GM21576 (cell line): ENCODE data around the gene PARM1.

Experiments used
- ATAC-seq: cut with Tn5 transposase; IDR thresholded peaks from one replicate; pipeline ENCODE4 v1.9.1; 2021; ENCODE audit warnings: mild to moderate bottlenecking, moderate library complexity; ENCODE audit not compliant: unreplicated experiment

Gene PARM1

DNA sequence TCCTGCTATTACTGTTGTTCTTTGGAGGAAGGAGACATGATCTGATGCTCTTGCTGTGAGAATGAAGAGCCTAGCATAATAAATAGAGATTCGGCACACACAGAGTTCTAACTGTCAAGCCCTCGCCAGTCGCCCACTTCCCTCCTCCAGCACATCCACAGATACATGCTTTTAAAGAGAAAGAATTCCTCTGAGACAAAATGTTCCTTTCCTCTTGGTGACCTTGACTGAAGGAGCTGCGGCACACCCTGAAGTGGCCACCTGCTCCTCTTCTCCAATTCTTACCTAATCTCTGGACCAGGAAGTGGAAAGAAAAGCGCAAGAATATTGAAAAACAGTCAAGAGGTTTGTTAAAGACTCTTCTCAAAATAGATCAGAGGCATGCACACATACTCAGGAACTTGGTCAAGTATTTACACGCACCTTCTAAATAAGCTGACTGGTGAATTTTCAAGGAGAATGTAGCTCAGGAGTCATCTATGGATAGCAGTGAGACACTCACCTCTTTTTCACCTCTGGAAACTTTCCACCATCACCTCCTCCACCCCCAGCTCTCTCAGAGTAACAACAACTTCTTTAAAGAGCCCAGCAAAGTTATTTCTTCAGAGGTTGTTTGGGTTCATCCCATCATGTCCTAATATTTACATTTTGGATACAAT lies 95.4 kb downstream of the PARM1 start:
- no peak for ATAC-seq

DNA sequence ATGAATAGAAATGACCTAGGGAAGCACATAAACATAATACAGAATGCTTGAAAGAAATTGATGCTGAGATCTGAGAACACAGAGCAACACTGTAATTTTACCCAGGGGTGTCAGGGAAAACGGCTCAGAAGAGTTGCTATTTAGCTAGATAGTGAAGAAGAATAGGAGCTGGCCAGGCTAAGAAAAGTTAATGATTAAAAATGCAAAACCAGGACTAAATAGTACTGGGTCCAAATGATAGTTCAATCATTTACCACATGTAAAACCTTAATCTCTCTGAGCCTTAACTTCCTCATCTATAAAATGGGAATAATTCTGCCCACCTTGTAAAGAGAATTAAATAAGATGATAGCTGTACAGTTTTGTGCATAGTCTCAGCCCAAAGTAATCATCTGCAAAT lies 97.1 kb downstream of the PARM1 start:
- no peak for ATAC-seq

DNA sequence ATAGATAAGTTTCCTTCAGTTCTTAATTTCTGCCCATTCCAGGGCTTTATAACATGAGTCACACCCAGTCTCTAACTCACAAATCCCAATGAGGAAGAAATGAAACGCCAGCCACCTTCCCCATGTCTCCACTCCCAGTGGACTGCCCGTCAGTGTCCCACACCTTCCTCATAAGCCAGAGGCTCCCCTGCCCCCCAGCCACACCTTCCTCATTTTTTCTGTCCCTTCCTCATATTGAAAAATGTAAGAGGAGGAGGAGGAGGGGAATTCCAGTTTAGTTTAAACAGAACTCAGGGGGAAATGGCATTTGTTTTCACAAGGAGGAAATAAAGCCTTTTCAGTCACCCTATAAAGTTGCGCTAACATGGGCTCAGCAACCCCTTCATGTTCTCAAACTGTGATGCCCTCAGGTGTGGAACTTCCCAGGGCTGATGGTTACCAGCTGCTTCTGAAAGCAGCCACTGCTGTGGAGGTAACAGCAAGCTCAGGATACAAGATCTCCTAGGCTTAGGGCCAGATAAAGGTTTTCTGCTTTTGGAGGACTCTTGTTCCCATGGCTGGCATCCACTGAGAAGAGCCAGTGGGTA lies 97.8 kb downstream of the PARM1 start:
- no peak for ATAC-seq

DNA sequence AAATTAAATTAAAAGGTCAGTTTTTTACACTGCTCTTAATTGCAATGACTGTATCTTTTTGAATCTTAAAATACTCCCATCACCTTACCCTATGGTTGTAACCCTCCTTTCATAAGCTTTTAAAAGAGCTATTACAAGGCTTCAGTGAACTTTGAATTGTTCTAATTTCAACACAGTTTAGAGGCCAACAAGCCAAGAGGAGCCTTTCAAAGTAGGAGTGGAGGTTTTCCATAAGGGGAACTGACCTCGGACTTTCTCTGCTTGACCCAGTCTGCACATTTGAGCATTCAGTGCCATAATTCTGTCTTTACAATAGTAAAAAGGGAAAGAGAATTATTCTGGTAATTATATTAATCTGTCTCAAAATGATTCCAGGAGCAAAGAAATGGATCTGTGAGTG lies 98.9 kb downstream of the PARM1 start:
- no peak for ATAC-seq

DNA sequence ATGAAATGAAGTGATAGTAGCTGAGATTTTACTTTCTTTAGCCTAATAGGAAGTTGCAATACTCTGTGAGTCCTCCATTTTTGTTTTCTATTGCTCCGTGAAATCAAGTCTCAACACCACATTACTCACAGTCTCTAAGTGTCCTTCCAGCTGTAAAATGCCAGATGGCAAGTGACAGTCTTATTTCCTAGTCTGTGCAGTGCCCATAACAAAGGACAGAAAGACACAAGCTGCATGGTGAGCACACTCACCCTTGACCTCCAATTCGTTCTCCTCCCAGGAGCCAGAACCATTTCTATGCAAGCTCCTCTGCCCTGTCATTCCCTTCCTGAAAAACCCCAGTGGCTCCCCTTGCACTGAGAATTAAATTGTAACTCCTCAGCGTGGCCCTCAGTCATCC lies 101.6 kb downstream of the PARM1 start:
- no peak for ATAC-seq

DNA sequence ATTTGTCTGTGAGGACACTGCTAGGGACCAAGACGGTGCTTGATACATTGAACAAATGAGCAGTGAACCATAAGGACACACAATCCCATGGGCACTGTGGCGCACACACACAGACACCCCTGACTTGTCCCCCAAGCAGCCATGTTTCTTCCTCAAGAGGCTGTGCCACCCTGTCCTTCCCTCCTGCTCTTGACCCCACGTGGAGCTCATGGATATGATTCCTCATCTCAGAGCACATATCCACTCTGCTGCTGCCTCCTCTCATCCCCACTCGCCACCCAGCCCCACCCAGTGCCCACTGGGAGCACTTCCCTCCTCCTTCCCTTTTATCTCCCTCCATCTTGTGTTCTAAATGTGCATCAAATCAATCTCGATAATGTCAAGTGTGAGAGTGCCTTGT lies 102.4 kb downstream of the PARM1 start:
- ATAC-seq = no peak

DNA sequence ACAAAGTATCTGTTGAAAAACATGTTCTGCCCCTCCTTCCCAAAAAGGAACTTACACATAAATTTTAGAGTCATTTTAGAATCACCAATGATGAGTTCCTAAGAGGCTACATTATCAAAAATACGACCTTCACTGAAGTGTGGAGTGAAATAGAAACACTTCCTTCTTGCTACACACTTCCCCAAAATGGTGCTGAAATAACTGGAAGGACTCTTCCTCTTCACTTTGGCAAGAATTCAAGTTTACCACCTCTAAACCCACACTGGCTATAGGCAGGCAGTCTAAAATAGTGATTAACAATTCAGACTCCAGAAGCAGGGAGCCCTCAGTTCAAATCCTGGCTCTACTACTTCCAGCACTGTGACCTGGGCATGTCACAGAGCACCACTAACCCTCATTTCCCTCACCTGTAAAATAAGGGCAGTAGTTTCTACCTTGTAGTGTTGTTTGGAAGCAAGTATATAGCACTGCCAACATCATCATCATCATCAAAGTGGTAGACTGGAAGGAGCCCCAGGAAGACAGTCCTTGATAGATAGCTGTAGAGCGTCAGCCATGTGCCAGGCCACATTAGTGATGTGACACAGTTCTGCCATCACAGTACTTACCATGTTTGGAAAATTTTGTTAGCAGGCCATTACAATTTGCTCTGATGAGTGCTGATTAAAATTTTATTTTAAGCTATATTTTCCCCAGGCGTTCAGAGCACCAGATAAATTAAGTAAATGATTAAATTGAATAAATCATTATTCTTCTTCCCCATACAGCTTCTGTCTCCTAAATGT lies 103.3 kb downstream of the PARM1 start:
- no peak for ATAC-seq

DNA sequence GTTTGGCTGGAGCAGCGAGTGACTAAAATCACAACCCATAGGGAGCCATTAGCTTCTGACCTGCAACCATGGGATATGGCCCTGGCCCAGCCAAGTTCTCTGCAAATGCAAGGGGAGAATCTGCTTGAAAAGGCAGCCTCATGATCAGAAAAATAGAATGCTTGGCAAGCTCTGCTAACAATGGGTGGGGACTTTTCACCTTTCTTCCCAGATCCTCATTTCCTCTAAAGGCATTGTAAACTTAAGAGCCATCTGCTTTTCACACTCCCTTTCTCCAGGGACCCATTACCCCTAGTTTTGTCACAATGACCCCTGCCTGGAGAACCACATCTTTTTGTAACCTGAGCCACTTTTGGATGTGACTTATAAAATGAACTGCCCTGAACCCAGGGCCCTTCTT lies 104.3 kb downstream of the PARM1 start:
- no peak for ATAC-seq

DNA sequence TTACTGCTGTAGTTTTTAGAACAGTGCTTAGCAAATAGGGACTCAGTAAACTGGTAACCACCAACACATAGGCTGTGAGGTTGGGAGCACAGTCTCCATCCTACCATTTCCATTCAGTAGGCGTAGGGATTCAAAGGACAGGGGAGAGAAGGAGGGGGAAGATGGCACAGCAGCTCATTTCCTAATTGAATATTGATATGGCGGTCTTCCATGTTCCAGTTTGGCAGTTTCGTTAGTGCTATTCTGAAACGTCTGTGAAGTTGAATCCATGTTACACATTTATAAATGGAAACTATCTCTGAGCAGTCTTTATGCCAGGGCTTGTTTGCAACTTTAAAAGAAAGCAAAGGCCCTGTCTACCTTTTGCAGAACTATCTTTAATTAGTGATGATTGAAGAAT lies 105.5 kb downstream of the PARM1 start:
- no peak for ATAC-seq

DNA sequence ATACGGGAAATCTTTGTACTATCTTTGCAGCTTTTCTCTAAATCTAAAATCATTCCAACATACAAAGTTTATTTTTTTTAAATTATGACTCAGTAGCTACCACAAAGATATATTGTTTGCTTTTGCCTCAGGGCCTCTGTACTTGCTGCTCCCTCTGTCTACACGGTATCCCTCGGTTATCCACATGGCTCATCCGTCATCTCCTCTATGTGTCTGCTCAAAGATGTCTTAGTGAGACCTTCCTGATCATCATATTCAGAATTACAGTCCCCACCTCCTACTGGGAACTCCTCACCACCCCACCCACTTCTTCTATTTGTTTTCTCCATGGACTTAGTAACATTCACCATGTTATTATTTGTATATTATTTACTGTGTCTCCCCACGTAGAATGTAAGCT lies 107.8 kb downstream of the PARM1 start:
- ATAC-seq = no peak

DNA sequence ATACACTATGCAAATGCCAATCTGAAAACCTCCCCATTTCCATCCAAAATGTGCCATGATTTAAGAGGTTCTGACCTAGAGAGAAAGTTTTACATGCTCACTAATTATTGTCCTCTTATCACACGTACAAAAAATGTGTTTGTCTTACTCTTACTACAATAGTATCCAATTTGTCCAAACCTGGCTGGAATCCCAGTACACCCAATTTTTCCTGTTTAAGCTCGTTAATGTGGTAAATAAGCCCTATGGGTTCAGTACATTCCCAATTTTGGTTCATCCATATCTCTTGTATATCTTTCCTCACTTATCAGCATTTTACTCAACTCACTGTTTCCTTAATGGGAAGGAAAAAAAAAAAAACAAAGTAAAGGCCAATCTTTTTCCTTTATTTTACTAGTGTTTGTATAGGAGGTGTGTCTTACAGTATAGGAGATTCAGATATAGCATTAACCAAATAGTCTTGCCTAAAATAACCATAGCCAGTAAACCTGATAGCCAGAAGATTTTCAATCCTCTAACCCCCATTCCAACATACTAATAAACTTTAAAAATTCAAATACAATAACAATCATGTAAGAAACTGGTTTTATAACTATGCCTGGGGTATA lies 109.8 kb downstream of the PARM1 start:
- no peak for ATAC-seq

DNA sequence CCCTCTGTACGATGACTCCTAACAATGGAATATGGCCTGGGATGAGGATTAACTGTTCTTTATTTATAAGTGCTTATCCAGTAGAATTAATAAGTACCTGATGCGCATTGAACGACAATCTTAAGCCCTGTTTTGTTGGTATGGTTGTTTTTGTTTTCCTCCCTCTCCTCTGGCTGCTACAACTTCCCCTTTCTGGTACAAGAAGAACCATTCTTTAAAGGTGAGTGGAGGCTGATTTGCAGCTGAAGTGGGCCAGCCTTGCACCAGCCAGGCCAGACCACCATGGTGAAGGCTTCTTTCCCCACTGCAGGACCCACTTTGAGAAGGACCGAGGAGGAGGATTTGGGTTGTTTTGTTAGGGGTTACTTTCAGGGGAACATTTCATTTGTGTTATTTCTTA lies 113.3 kb downstream of the PARM1 start:
- no peak for ATAC-seq

DNA sequence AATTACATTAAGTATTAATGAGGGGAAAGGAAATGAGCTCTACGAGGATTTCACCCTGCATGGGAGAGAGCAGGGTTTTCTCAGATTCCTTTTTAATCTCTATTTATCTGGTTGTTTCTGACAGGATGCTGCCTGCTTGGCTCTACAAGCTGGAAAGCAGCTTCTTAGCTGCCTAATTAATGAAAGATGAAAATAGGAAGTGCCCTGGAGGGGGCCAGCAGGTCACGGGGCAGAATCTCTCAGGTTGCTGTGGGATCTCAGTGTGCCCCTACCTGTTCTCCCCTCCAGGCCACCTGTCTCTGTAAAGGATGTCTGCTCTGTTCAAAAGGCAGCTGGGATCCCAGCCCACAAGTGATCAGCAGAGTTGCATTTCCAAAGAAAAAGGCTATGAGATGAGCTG lies 113.7 kb downstream of the PARM1 start:
- ATAC-seq = no peak

DNA sequence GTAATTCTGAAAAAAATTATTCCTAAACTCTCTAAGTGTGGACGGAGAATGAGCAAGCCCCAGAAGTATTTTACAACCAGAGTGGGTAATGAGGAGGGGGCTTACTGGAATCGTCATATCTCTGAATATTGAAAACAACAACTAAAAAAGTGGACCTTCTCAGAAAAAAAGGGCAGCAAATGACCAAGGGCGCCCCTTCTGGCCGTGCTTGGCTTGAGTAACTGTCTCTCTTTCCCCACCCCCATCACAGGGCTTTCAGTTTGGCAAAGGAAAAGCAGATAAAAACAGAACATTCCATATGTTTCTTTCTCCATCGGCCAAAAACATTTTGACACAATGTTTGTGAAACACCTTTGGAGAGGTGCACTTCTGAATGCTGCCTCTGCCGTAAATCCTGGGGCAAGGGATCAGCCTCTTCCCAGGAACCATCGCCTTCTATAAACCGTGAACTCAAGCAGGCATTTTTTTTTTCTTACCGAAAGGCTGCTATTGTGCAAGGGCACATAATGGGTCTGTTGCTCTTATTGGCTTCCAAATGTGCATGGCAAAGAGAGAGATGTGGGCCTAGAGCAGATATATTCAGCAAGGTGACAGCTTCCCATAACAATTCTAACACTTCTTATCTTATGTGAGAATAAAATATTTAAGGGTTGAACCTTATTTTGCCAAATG lies 115.4 kb downstream of the PARM1 start:
- no peak for ATAC-seq

DNA sequence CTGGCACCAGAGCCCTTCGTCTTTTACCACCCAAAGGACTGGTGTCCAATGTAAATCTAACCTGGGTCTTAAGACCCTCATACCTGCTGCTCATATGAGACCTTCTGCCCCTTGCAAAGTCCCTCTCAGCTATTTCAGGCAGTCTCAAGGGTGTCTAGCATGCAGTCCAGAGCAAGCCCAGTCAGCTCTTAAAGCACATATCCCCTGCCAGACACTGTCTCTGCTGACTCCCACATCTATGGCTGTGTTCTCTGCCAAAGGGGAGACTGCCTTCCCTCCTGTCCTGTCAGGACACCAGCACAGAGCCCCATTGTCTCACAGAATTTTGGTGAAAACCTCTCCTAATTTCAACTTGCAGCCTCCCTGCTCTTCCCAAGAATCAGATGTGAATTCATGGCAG lies 118.5 kb downstream of the PARM1 start:
- ATAC-seq = no peak

DNA sequence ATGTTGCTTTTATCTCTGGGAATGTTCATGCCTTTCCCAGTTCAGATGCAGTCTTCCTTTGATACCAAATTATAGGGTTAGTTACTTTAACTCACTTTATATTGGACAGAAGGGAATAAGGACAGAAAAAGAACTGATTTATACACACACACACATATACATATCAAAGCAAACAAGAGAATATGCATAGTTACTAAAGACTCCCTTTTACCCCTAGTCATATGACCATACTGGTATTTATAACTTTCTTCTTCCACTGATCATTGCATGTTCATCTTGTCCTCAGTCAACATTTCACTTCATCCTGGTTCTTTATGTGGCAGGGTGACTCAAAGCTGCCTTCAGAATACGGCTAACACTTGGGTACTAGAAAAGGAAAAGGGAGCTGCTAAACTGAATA lies 120.4 kb downstream of the PARM1 start:
- no peak for ATAC-seq

DNA sequence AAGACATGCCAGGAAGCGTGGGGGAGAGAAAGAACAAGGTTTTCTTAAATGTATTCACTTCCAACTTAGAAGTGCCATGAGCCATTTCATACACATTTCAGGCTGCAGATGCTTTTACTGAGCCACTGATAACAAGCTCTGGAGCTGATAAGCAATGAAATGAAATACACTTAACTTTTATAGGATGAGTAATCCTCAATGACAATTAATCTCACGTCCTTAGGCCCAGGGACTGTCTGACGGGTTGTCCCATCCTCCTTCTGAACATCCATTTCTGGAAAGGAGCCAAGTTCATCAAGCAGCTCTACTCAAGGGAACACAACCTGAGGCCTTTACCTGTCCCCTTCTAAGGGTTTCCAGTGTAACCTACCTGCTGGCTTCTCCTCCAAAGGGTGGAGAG lies 121.2 kb downstream of the PARM1 start:
- no peak for ATAC-seq

DNA sequence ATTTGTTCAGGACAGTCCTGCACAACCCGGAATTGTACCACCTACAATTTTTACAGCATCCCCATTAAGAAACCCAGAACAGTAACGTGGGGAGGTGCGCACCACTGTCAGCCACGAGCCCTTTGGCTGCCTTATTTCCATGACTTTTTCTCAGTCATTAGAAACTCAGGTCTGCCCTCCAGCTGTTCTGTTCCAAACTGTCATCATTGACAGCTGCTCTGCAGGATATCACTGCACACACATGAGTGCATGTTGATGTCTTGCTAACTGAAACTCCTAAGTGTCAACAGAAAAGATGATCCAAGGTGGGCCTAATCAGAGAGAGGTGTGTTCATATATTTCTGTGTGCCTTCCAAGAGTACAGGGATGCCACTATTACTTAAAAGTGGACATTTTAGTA lies 123.4 kb downstream of the PARM1 start:
- ATAC-seq = no peak

DNA sequence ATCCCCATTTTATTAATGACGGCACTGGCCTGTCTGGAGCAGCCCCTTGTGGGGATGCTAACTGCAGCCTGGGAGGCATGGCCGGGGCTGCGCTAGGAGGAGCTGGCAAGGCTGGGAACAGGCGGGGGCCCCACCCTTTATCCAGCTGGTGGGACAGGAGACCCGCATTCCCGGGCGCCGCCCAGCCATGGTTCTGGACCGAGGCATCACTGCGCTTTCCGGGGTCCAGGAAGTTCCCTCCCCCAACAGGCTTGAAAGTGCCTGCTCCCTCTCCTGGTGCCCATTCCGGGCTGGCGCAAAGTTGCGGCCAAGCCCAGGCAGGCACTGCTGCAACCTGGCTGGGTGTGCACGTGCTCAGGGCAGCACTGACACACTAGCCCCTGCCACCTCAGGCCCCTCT lies 124.5 kb downstream of the PARM1 start:
- ATAC-seq = no peak

DNA sequence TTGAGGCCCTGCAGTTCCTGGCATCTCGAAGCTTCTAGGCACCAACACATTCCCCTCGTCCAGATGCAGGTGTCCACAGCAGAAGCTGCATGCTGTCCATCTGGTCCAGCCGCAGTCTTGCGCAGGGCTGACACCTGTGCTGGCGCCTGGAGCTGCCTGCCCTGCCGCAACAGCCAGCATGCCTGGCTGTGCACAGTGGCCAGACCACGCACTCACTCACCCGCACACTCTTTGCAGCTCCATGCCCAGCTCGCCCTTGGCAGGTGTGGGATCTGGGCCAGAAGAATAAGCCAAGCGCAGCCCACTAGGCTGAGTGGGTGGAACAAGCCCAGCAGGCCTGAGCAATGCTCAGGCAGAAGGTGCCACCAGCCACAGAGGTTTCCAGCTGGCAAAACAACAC lies 125.6 kb downstream of the PARM1 start:
- ATAC-seq = no peak

DNA sequence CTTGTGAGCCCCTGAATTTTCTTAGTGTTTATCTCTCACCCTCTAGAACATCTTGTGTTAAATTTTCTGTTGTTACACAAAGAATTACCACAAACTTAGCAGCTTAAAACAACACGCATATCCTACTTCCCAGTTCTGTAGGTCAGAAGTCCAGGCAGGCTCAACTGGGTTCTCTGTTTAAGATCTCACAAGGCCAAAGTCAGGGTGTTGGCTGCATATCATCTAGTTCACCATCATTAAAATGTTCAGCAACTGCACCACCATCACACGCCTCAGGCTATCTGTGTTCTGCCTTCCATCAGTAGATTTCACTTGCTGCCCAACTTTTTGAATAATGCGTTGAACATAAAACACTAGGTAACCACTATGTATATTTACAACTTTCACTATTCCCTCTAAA lies 130.5 kb downstream of the PARM1 start:
- no peak for ATAC-seq
